BE2C (cell line): ENCODE results near the gene NAV2.
"Not testable (repeated sequence)": the region's sequence is repeated elsewhere in the genome, so short reads cannot be mapped to it uniquely, and the experiment has no call there.

ENCODE experiments used
- DNase-seq: peaks from one replicate; pipeline ENCODE4 v3.0.0-alpha.2; 2020
- H3K27me3 ChIP-seq: fragments of 250-450 bp; sonication (Bioruptor Pico); 2 replicates; pipeline ENCODE4 v1.5.1; 2020; ENCODE audit warnings: mild to moderate bottlenecking
- H3K36me3 ChIP-seq: fragments of 250-450 bp; sonication (Bioruptor Pico); 2 replicates; pipeline ENCODE4 v1.5.1; 2020; ENCODE audit warnings: mild to moderate bottlenecking
- H3K4me1 ChIP-seq: fragments of 250-450 bp; sonication (Bioruptor Pico); 2 replicates; pipeline ENCODE4 v1.5.1; 2020
- H3K4me3 ChIP-seq: 2 replicates; pipeline ENCODE4 v1.5.1; 2011; ENCODE audit warnings: low read depth, low read length
- H3K9me3 ChIP-seq: fragments of 250-450 bp; sonication (Bioruptor Pico); 2 replicates; pipeline ENCODE4 v1.5.1; 2020
- CTCF ChIP-seq: IDR thresholded peaks from 2 replicates; pipeline ENCODE4 v1.5.1; 2012; ENCODE audit warnings: mild to moderate bottlenecking, low read depth, low read length

Gene NAV2

GRCh38 chr11:19958204-19958603, 245.6 kb downstream of the NAV2 start:
- H3K9me3 ChIP-seq, result no peaks in the 10 kb centered on the region
- no peak for TF ChIP-seq CTCF
- H3K4me1 ChIP-seq, result peaks cover 7% of the 10 kb centered on the region
- H3K27me3 ChIP-seq, result no peaks in the 10 kb centered on the region
- no peak for DNase-seq
- no peaks in the 10 kb centered on the region for H3K36me3 ChIP-seq
- no peak overlapping the region for H3K4me3 ChIP-seq

GRCh38 chr11:19959210-19959609, 246.6 kb downstream of the NAV2 start:
- H3K9me3 ChIP-seq, result no peaks in the 10 kb centered on the region
- H3K4me1 ChIP-seq, result peaks cover 7% of the 10 kb centered on the region
- no peaks in the 10 kb centered on the region for H3K27me3 ChIP-seq
- no peak for DNase-seq
- TF ChIP-seq CTCF, result no peak
- no peak overlapping the region for H3K4me3 ChIP-seq
- H3K36me3 ChIP-seq, result no peaks in the 10 kb centered on the region

GRCh38 chr11:19959648-19960059, 247.0 kb downstream of the NAV2 start:
- no peaks in the 10 kb centered on the region for H3K9me3 ChIP-seq
- H3K27me3 ChIP-seq, result no peaks in the 10 kb centered on the region
- no peaks in the 10 kb centered on the region for H3K36me3 ChIP-seq
- H3K4me3 ChIP-seq, result no peak overlapping the region
- TF ChIP-seq CTCF, result no peak
- no peak for DNase-seq
- peaks cover 7% of the 10 kb centered on the region for H3K4me1 ChIP-seq

GRCh38 chr11:19960410-19960809, 247.8 kb downstream of the NAV2 start:
- H3K4me1 ChIP-seq, H3K9me3 ChIP-seq, H3K4me3 ChIP-seq, H3K27me3 ChIP-seq, H3K36me3 ChIP-seq, DNase-seq: not testable (repeated sequence)

GRCh38 chr11:19961225-19961624, 248.6 kb downstream of the NAV2 start:
- no peak for DNase-seq
- H3K36me3 ChIP-seq, result no peaks in the 10 kb centered on the region
- no peaks in the 10 kb centered on the region for H3K27me3 ChIP-seq
- H3K4me1 ChIP-seq, result peaks cover 1% of the 10 kb centered on the region; the same call in 1 of the 2 replicates
- no peak for TF ChIP-seq CTCF
- no peaks in the 10 kb centered on the region for H3K9me3 ChIP-seq
- no peak overlapping the region for H3K4me3 ChIP-seq

GRCh38 chr11:19962053-19962800, 249.6 kb downstream of the NAV2 start:
- H3K36me3 ChIP-seq, result no peaks in the 10 kb centered on the region
- no peaks in the 10 kb centered on the region for H3K9me3 ChIP-seq
- H3K27me3 ChIP-seq, result no peaks in the 10 kb centered on the region
- TF ChIP-seq CTCF, result no peak
- H3K4me1 ChIP-seq, result no peaks in the 10 kb centered on the region
- DNase-seq, result no peak
- no peak overlapping the region for H3K4me3 ChIP-seq
